Endothelial cell of umbilical vein (primary cell): ENCODE data around the gene VDR.

Experiments used
- EZH2 ChIP-seq: IDR thresholded peaks from 2 replicates; pipeline ENCODE4 v1.6.1; 2012; ENCODE audit warnings: borderline replicate concordance, low read depth, mild to moderate bottlenecking, moderate library complexity, low read length, inconsistent platforms; ENCODE audit not compliant: severe bottlenecking
- FOS ChIP-seq: IDR thresholded peaks from 2 replicates; pipeline ENCODE4 v1.6.1; 2011; ENCODE audit warnings: mild to moderate bottlenecking, low read length, moderate library complexity, borderline replicate concordance; ENCODE audit not compliant: insufficient read depth
- GATA2 ChIP-seq: IDR thresholded peaks from 2 replicates; pipeline ENCODE4 v1.7.0; 2011; ENCODE audit warnings: low read depth, mild to moderate bottlenecking, moderate library complexity, mixed read lengths, low read length; ENCODE audit not compliant: insufficient read length, insufficient read depth
- POLR2A ChIP-seq: IDR thresholded peaks from 2 replicates; pipeline ENCODE4 v1.6.1; 2012; ENCODE audit warnings: low read depth, mild to moderate bottlenecking, control low read depth, low read length
- POLR2AphosphoS5 ChIP-seq: IDR thresholded peaks from 2 replicates; pipeline ENCODE4 v1.6.1; 2012; ENCODE audit warnings: low read depth, mild to moderate bottlenecking, control low read depth, low read length, moderate library complexity; ENCODE audit not compliant: insufficient read depth
- TF ChIP-seq, protein P1 (sequence below), 2 donors: IDR thresholded peaks; 1 replicate in 1 of 2; 2 replicates in 1 of 2; pipeline ENCODE4 v1.5.1; 2011; ENCODE audit warnings: low read length in 2 of 2, mild to moderate bottlenecking in 2 of 2, moderate library complexity in 2 of 2, control low read depth in 1 of 2, inconsistent platforms in 1 of 2, low read depth in 1 of 2; ENCODE audit not compliant: insufficient read depth in 1 of 2; ENCODE audit errors: extremely low read depth in 1 of 2
- TF ChIP-seq, protein P2 (sequence below): IDR thresholded peaks from 2 replicates; pipeline ENCODE4 v1.6.1; 2011; ENCODE audit not compliant: insufficient read depth, insufficient read length

DNA sequence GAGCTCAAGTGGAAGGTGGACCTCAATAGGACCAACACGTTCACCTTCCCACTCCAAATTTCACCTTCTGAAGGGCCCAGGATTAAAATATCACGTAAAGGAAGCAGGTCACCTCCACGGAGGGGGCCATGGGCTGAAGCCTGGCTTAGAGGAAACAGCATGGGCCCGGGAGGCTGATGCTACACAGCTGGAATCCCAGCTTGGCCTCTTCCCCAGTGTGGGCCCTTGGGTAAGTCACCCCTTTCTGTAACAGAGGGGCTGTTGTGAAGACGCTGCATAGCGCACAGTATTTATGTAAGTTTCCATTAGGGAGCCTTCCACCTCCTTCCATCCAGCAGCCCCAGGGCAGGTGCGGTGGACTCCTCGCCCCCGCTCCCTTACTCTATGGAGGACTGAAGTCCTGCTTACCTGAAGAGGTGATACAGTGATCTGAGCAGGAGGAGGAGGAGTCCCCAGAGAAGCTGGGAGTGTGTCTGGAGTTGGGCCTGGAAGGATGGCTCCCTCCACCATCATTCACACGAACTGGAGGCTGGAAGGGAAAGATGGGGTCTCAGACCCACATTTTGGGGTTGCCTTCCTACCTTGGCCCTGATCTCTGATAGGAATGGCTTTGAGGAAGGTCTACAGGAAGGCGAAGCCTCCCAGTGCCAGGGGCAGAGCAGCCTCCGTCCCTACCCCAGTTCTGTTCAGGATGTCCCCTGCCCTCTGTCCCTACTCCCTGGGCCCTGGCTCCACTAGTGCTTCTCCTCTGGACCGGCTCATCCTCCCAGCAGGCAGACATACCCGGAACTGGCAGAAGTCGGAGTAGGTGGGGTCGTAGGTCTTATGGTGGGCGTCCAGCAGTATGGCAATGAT, 47.8 kb downstream of the VDR start:
- no peak for TF ChIP-seq POLR2AphosphoS5
- TF ChIP-seq, protein P1, sequence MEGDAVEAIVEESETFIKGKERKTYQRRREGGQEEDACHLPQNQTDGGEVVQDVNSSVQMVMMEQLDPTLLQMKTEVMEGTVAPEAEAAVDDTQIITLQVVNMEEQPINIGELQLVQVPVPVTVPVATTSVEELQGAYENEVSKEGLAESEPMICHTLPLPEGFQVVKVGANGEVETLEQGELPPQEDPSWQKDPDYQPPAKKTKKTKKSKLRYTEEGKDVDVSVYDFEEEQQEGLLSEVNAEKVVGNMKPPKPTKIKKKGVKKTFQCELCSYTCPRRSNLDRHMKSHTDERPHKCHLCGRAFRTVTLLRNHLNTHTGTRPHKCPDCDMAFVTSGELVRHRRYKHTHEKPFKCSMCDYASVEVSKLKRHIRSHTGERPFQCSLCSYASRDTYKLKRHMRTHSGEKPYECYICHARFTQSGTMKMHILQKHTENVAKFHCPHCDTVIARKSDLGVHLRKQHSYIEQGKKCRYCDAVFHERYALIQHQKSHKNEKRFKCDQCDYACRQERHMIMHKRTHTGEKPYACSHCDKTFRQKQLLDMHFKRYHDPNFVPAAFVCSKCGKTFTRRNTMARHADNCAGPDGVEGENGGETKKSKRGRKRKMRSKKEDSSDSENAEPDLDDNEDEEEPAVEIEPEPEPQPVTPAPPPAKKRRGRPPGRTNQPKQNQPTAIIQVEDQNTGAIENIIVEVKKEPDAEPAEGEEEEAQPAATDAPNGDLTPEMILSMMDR (IDR thresholded peaks at IDR 0.05; ENCODE audit: extremely low read depth in 1 of 2, insufficient read depth in 1 of 2, low read depth in 1 of 2, low read length in 2 of 2): no peak
- TF ChIP-seq EZH2: no peak
- TF ChIP-seq FOS: no peak
- TF ChIP-seq POLR2A: no peak
- TF ChIP-seq, protein P2, sequence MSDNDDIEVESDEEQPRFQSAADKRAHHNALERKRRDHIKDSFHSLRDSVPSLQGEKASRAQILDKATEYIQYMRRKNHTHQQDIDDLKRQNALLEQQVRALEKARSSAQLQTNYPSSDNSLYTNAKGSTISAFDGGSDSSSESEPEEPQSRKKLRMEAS: no peak
- no peak for TF ChIP-seq GATA2
